Body of pancreas (tissue), 4 donors: ENCODE data around the gene SMIM27.

ENCODE experiments used
- POLR2A ChIP-seq, 3 donors: fragments of 450-650 bp; IDR thresholded peaks; one replicate each; pipeline ENCODE4 v1.6.1; 2016; ENCODE audit warnings: antibody characterized with exemption in 3 of 3, mild to moderate bottlenecking in 2 of 3
- TF ChIP-seq, protein P1 (sequence below), 7 experiments: fragments of 450-650 bp in 4 of 7; fragments of 200-600 bp in 3 of 7; sonication (generic) in 3 of 7; IDR thresholded peaks; one replicate each; pipeline ENCODE4 v1.5.1; 2016 to 2019; ENCODE audit warnings: antibody characterized with exemption in 7 of 7

DNA sequence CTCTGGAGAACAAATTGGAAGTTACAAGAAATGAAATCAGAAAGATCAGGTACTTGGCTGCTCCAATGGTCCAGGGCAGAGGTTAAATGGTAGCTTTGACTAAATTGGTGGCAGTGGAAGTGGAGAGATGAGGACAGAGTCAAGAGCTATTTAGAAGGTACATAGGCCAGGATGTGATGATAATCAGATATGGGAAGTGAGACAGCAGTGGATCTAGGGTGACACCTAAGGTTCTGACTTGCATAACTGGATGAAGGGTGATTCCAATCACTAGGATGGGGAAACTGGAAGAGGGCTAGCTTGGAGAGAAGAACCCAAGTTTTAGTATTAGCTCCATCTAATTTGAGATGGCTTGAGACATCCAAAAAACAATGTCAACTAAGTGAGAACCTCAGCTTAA is 44.8 kb downstream of the SMIM27 start:
- TF ChIP-seq, protein P1, sequence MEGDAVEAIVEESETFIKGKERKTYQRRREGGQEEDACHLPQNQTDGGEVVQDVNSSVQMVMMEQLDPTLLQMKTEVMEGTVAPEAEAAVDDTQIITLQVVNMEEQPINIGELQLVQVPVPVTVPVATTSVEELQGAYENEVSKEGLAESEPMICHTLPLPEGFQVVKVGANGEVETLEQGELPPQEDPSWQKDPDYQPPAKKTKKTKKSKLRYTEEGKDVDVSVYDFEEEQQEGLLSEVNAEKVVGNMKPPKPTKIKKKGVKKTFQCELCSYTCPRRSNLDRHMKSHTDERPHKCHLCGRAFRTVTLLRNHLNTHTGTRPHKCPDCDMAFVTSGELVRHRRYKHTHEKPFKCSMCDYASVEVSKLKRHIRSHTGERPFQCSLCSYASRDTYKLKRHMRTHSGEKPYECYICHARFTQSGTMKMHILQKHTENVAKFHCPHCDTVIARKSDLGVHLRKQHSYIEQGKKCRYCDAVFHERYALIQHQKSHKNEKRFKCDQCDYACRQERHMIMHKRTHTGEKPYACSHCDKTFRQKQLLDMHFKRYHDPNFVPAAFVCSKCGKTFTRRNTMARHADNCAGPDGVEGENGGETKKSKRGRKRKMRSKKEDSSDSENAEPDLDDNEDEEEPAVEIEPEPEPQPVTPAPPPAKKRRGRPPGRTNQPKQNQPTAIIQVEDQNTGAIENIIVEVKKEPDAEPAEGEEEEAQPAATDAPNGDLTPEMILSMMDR (IDR thresholded peaks at IDR 0.05): no peak
- TF ChIP-seq POLR2A (IDR thresholded peaks at IDR 0.05): no peak
